Measurements from ENCODE around the gene ATP1A2.
A peak's percentile ranks its signal among the peaks of the same experiment; 100 is the strongest.
"Not testable (repeated sequence)": the region's sequence is repeated elsewhere in the genome, so short reads cannot be mapped to it uniquely, and the experiment has no call there.

ATP1A2 gene

GRCh38 chr1:160101037-160101716 lies 14.4 kb upstream of the ATP1A2 start:
- DNase-seq (ENCODE audit: low read depth): peak; percentile 68

GRCh38 chr1:160101717-160102522 lies 13.6 kb upstream of the ATP1A2 start:
- no peak for DNase-seq (ENCODE audit: low read depth)

- no peak for DNase-seq (ENCODE audit: low read depth)
These were observed 11.7 kb upstream of the ATP1A2 start for GRCh38 chr1:160103658-160104408.

- DNase-seq (ENCODE audit: low read depth): no peak
These were observed 11.1 kb upstream of the ATP1A2 start for GRCh38 chr1:160104486-160104885.

GRCh38 chr1:160105155-160105554 lies 10.4 kb upstream of the ATP1A2 start:
- DNase-seq (ENCODE audit: low read depth): no peak

- no peak for DNase-seq (ENCODE audit: low read depth)
These were observed 8.0 kb upstream of the ATP1A2 start for GRCh38 chr1:160107512-160107911.

- DNase-seq (ENCODE audit: low read depth): peak; percentile 19
These were observed 6.5 kb upstream of the ATP1A2 start for GRCh38 chr1:160108888-160109662.

- no peak for DNase-seq (ENCODE audit: low read depth)
These were observed 5.9 kb upstream of the ATP1A2 start for GRCh38 chr1:160109686-160110085.

GRCh38 chr1:160111462-160111861 lies 4.1 kb upstream of the ATP1A2 start:
- DNase-seq (ENCODE audit: low read depth): not testable (repeated sequence)

- no peak for DNase-seq (ENCODE audit: low read depth)
These were observed 3.2 kb upstream of the ATP1A2 start for GRCh38 chr1:160112357-160112756.

- no peak for DNase-seq (ENCODE audit: low read depth)
These were observed 2.2 kb upstream of the ATP1A2 start for GRCh38 chr1:160113407-160113806.

GRCh38 chr1:160114085-160114484 lies 1.5 kb upstream of the ATP1A2 start:
- no peak for DNase-seq (ENCODE audit: low read depth)

- no peak for DNase-seq (ENCODE audit: low read depth)
These were observed 956 bp downstream of the ATP1A2 start for GRCh38 chr1:160116283-160117147.

- no peak for DNase-seq (ENCODE audit: low read depth)
These were observed 1.7 kb downstream of the ATP1A2 start for GRCh38 chr1:160117300-160117699.

- DNase-seq (ENCODE audit: low read depth): no peak
These were observed 2.2 kb downstream of the ATP1A2 start for GRCh38 chr1:160117709-160118183.

GRCh38 chr1:160118928-160119327 lies 3.4 kb downstream of the ATP1A2 start:
- no peak for DNase-seq (ENCODE audit: low read depth)

- no peak for DNase-seq (ENCODE audit: low read depth)
These were observed 5.2 kb downstream of the ATP1A2 start for GRCh38 chr1:160120797-160121196.

- no peak for DNase-seq (ENCODE audit: low read depth)
These were observed 5.8 kb downstream of the ATP1A2 start for GRCh38 chr1:160121388-160121787.

- DNase-seq (ENCODE audit: low read depth): no peak
These were observed 7.5 kb downstream of the ATP1A2 start for GRCh38 chr1:160122978-160123495.

GRCh38 chr1:160123726-160124125 lies 8.2 kb downstream of the ATP1A2 start:
- DNase-seq (ENCODE audit: low read depth): no peak
